HEK293T (cell line): Measurements from ENCODE around the gene ENDOU.

Experiments used
- BHLHE40 ChIP-seq: fragments of 450-650 bp; IDR thresholded peaks from 2 replicates; pipeline ENCODE4 v1.6.1; 2016; ENCODE audit warnings: mild to moderate bottlenecking, moderate library complexity, borderline replicate concordance
- NFRKB ChIP-seq: fragments of 450-650 bp; IDR thresholded peaks from 2 replicates; pipeline ENCODE4 v1.6.1; 2016; ENCODE audit warnings: mild to moderate bottlenecking, moderate library complexity
- ZNF384 ChIP-seq: fragments of 450-650 bp; IDR thresholded peaks from 2 replicates; pipeline ENCODE4 v1.6.1; 2016

DNA sequence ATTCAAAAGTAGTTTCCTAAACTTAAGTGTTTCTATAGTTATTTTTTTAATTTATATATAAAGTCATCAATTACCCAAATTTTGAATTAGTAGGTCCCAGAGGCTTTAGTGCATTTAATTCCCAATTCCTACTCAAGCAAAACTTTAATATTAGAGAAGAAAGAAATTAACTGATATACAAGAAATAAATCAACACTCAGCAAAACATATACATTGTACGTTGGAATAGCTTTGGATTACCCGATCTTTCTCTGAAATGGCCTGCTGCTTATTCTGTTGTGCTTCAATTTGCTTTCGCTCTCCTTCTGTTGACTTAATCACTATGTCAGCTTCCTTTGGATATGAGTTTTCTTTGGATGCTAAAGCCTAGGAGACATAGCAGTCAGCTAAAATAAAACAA lies 37.7 kb downstream of the ENDOU start:
- TF ChIP-seq BHLHE40, result no peak
- no peak for TF ChIP-seq NFRKB
- TF ChIP-seq ZNF384, result no peak
